Measurements from ENCODE around the gene RIMBP2. TPM values are rescaled to one million over a fixed set of nuclear protein-coding genes. Genes with fewer than 3 reads are reported as not detected.

Gene RIMBP2
- total RNA-seq, 2 donors from 2014 or later: 0.14 TPM; not detected in 1

DNA sequence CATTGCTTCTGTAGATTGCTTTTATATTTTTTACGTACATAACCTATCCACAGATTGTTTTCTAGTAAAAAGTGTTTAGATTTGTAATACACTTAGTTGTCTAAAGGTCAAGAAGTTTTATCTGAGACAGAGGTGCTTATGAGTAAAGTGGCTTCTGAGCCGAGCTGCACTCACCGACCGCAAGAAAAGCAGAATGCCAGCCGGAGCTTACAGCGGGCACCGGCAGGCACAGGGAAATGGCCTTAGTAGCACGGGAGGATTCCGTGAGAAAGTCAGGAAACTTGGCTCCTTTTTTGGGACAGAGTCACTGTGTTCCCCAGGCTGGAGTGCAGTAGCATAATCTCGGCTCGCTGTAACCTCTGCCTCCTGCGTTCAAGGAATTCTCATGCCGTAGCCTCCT, 348.6 kb downstream of the RIMBP2 start:
- DNase-seq (no peak), ATAC-seq (replicated peaks in 1 of 2) (no peak)
- Mint-ChIP-seq H3K27ac (no peak overlapping the region), H3K4me3 (no peak overlapping the region), H3K27me3 (ENCODE audit: low read depth) (peaks cover 7% of the 10 kb centered on the region), H3K9me3 (no peaks in the 10 kb centered on the region), H3K36me3 (ENCODE audit: insufficient read depth in 2 of 2) (no peaks in the 10 kb centered on the region), H3K4me1 (ENCODE audit: low read depth) (no peaks in the 10 kb centered on the region)

DNA sequence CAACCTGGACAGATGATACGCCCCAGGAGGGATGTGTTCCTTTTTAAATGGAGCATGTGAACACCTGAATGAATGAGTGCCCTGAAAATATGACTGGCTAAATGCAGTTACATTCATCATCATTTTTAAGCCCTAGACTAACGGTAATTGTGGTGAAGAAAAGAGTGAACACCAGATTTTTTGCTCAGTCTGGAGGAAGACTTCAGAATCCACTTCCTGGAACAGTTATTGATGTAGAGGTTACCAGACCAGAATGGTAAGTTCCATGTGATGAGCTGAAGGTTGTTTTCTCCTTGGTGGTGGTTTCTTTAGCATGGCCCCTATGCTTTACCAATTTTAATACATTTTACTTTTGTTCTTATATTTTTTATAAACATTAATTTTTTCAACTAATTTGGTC, 349.1 kb downstream of the RIMBP2 start:
- Mint-ChIP-seq H3K4me1 (ENCODE audit: low read depth) (no peaks in the 10 kb centered on the region), H3K9me3 (no peaks in the 10 kb centered on the region), H3K4me3 (no peak overlapping the region), H3K36me3 (ENCODE audit: insufficient read depth in 2 of 2) (no peaks in the 10 kb centered on the region), H3K27ac (no peak overlapping the region), H3K27me3 (ENCODE audit: low read depth) (peaks cover 7% of the 10 kb centered on the region)
- ATAC-seq (replicated peaks in 1 of 2) (no peak), DNase-seq (no peak)

DNA sequence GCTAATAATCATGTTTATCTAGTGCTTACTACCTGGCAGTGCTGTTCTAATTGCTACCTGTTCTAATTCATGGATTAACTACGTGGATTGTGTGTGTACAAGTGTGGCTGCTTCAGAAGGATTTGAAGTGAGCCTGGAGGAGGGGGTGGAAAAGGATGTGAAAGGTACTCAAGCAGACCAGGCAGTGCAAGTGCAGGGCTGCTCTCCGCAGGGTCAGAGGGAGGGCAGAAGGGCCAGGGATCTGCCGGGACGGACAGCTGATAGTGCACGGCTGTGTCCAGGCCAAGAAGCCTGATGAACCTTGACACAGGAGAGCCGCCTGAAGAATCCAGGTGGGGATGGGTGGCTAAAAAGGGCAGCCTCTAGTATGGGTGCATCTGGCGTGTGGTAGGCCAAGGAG, 349.9 kb downstream of the RIMBP2 start:
- Mint-ChIP-seq H3K36me3 (ENCODE audit: insufficient read depth in 2 of 2) (no peaks in the 10 kb centered on the region), H3K27ac (no peak overlapping the region), H3K9me3 (no peaks in the 10 kb centered on the region), H3K4me1 (ENCODE audit: low read depth) (no peaks in the 10 kb centered on the region), H3K4me3 (no peak overlapping the region), H3K27me3 (ENCODE audit: low read depth) (peaks cover 7% of the 10 kb centered on the region)
- ATAC-seq (replicated peaks in 1 of 2): no peak
- DNase-seq: no peak

DNA sequence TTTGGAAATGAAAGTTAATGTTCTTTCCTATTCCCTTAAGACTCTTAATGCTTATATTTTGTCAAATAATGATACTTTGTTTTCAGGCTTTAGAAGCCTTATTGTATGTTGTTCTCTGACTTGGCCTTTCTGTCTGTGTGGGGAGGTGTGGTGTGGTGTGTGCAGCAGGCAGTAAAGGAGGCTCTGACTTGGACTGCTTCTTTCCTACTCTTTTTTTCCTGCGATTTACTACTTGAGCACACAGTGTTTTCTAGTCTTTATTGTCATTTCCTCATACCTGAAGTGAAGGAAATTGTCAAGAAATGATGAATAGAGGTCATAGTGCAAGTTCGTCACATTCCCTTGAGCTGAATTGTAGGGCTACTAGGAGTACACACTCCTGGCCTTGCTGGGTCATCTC, 351.5 kb downstream of the RIMBP2 start:
- H3K36me3 Mint-ChIP-seq (ENCODE audit: insufficient read depth in 2 of 2): no peaks in the 10 kb centered on the region

DNA sequence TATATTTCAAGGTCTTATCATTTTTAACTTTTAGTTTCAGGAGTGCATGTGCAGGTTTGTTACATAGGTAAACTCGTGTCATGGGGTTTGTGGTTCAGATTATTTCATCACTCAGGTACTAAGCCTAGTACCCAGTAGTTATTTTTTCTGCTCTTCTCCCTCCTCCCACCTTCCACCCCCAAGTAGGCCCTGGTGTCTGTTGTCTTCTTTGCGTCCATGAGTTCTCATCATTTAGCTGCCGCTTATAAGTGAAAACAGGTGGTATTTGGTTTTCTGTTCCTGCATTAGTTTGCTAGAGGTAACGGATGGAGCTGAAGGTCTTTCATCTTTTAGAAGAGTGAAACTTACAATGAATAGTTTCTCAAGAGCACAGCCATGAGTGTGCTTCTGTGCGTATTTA, 354.0 kb downstream of the RIMBP2 start:
- Mint-ChIP-seq H3K27me3 (ENCODE audit: low read depth) (peaks cover 19% of the 10 kb centered on the region), H3K4me1 (ENCODE audit: low read depth) (no peaks in the 10 kb centered on the region), H3K27ac (no peak overlapping the region), H3K4me3 (no peak overlapping the region), H3K9me3 (no peaks in the 10 kb centered on the region), H3K36me3 (ENCODE audit: insufficient read depth in 2 of 2) (no peaks in the 10 kb centered on the region)
- DNase-seq (no peak), ATAC-seq (replicated peaks in 1 of 2) (no peak)

More for the DNA sequence above, 351.5 kb downstream of the RIMBP2 start:
- H3K4me1 Mint-ChIP-seq (ENCODE audit: low read depth): no peaks in the 10 kb centered on the region
- DNase-seq: no peak
- H3K9me3 Mint-ChIP-seq: no peaks in the 10 kb centered on the region
- ATAC-seq (replicated peaks in 1 of 2): no peak
- peaks cover 7% of the 10 kb centered on the region for H3K27me3 Mint-ChIP-seq (ENCODE audit: low read depth)
- no peak overlapping the region for H3K4me3 Mint-ChIP-seq
- no peak overlapping the region for H3K27ac Mint-ChIP-seq

DNA sequence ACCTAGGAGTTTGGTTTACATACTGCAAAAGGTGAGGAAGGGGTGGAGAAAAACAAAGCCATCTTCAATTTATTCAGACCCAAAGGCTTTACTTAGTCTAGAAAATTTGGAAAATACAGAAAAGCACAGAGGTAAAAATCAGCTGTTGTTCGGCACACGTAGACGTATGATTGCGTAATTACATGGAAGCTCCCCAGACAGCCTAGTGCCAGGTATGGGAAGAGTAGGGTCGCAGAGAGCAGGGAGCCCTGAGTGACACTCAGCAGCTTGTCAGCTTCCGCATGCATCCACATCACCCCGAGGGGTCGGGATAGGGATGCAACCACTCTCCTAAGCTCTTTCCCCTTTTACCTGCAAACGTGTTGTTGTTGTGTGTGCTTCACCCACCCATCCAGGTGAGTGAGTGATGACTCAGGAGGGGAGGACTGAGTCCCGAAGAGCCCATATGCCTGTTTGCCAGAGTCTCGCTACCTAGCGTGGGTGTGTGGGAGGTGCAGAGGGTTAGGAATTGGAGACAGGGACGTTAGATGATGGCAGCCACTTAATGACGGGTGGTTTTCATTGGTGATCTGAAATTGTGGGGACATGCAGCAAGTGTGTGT, 358.3 kb downstream of the RIMBP2 start:
- no peaks in the 10 kb centered on the region for H3K4me1 Mint-ChIP-seq (ENCODE audit: low read depth)
- peaks cover 12% of the 10 kb centered on the region for H3K27me3 Mint-ChIP-seq (ENCODE audit: low read depth)
- DNase-seq: no peak
- peaks cover 3 to 4% of the 10 kb centered on the region in 2 donors for H3K9me3 Mint-ChIP-seq
- ATAC-seq (replicated peaks in 1 of 2): no peak
- no peak overlapping the region for H3K4me3 Mint-ChIP-seq
- no peaks in the 10 kb centered on the region for H3K36me3 Mint-ChIP-seq (ENCODE audit: insufficient read depth in 2 of 2)
- H3K27ac Mint-ChIP-seq: no peak overlapping the region

DNA sequence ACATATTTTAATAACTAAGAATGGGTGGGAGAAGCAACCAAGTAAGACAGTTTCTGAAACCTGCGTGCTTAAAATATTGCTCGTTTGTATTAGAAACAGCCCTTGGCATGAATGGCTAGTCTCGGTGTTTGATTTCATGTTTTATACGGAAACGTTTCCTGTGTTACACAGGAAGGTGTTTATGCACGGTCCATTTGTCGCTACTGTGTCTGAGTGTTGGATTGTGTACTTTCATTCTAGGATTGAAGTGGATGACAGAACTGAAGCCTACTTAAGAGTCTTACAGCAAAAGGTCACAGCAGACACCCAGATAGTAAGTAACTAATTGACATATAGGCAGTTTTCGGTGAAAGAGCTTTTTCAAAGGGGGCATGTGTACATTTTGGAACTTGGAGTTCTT, 358.9 kb downstream of the RIMBP2 start:
- ATAC-seq (replicated peaks in 1 of 2) (no peak), DNase-seq (no peak)
- no peaks in the 10 kb centered on the region for H3K4me1 Mint-ChIP-seq (ENCODE audit: low read depth)
- no peaks in the 10 kb centered on the region for H3K36me3 Mint-ChIP-seq (ENCODE audit: insufficient read depth in 2 of 2)
- no peak overlapping the region for H3K27ac Mint-ChIP-seq
- peaks cover 3 to 4% of the 10 kb centered on the region in 2 donors for H3K9me3 Mint-ChIP-seq
- no peak overlapping the region for H3K4me3 Mint-ChIP-seq
- H3K27me3 Mint-ChIP-seq (ENCODE audit: low read depth): peaks cover 12% of the 10 kb centered on the region

DNA sequence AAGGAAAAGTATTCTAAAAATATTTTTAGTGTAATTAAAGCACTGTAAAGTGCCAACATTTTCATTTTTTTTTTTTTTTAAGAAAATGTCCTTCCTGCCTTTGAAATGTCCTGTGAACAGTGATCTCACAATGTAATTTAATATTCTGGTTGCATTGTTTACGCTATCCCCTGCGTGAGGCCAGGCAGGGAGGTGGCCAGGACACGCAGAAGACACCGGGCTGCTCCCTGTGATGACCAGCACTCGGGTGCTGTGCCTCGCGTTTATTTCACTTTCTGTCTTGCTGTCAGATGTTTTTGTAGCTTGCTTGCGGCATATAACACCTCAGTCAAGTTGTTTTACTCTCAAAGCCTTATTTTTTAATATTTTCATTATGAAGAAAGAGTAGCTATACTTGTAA, 359.9 kb downstream of the RIMBP2 start:
- no peak for ATAC-seq (replicated peaks in 1 of 2)
- Mint-ChIP-seq H3K4me3 (no peak overlapping the region), H3K27ac (no peak overlapping the region), H3K9me3 (peaks cover 4 to 5% of the 10 kb centered on the region in 2 donors), H3K27me3 (ENCODE audit: low read depth) (peaks cover 12% of the 10 kb centered on the region), H3K36me3 (ENCODE audit: insufficient read depth in 2 of 2) (no peaks in the 10 kb centered on the region), H3K4me1 (ENCODE audit: low read depth) (no peaks in the 10 kb centered on the region)
- DNase-seq: no peak

DNA sequence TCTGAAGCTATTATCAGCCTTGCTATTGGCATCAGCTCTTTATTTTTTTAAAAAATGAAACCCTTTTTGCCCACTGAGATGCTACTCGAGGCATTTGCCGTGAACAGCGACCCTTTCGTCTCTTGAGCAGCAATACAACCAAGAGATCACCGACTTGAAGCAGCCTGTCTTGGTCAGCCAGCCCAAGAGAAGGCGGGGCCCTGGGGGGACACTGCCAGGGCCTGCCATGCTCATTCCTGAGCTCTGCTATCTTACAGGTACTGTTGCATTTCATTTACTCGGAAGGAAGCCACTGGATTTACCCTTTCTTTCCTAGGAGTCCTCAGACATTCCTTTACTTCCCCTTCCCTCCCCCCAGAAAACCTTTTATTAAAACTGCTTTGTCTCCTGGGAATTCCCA, 361.7 kb downstream of the RIMBP2 start:
- Mint-ChIP-seq H3K36me3 (ENCODE audit: insufficient read depth in 2 of 2) (no peaks in the 10 kb centered on the region), H3K27ac (no peak overlapping the region)

DNA sequence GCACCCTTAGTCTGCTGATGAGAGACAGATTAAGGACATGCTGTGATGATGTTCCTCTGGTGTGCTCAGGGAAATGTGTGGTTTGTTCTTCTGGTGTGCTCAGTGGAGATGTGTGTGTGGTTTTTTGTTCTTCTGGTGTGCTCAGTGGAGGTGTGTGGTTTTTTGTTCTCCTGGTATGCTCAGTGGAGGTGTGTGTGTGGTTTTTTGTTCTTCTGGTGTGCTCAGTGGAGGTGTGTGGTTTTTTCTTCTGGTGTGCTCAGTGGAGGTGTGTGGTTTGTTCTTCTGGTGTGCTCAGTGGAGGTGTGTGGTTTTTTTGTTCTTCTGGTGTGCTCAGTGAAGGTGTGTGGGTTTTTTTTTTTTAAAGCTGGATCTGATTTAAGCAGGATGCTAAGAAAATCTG, 363.0 kb downstream of the RIMBP2 start:
- Mint-ChIP-seq H3K9me3 (peaks cover 4 to 5% of the 10 kb centered on the region in 2 donors), H3K4me1 (ENCODE audit: low read depth) (no peaks in the 10 kb centered on the region), H3K36me3 (ENCODE audit: insufficient read depth in 2 of 2) (no peaks in the 10 kb centered on the region), H3K27me3 (ENCODE audit: low read depth) (no peaks in the 10 kb centered on the region), H3K4me3 (no peak overlapping the region), H3K27ac (no peak overlapping the region)
- DNase-seq (no peak), ATAC-seq (replicated peaks in 1 of 2) (no peak)

More for the DNA sequence above, 361.7 kb downstream of the RIMBP2 start:
- ATAC-seq (replicated peaks in 1 of 2): no peak
- Mint-ChIP-seq H3K27me3 (ENCODE audit: low read depth) (peaks cover 10% of the 10 kb centered on the region), H3K4me3 (no peak overlapping the region), H3K4me1 (ENCODE audit: low read depth) (no peaks in the 10 kb centered on the region), H3K9me3 (peaks cover 4 to 5% of the 10 kb centered on the region in 2 donors)
- no peak for DNase-seq

DNA sequence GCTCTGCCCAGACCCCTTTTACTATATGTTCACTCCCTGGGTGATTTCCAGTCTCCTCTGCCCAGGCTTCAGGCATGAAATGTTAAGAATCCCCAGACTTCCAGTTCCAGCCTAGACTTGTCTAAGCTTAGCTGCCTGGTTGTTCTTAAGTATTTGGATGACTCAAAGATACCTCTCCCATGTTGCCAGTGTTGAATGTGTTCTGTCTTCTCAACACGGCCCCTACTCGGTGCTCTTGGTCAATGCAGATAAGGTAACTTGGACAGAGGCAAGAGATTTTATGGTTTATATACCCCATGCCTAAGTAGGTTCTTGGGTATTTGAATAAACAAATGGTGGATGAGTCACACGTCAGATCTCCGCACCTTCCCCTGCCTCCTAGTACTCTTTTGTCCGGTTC, 364.8 kb downstream of the RIMBP2 start:
- Mint-ChIP-seq H3K27ac (no peak overlapping the region), H3K9me3 (peaks cover 4 to 5% of the 10 kb centered on the region in 2 donors), H3K4me1 (ENCODE audit: low read depth) (no peaks in the 10 kb centered on the region), H3K27me3 (ENCODE audit: low read depth) (no peaks in the 10 kb centered on the region), H3K4me3 (no peak overlapping the region), H3K36me3 (ENCODE audit: insufficient read depth in 2 of 2) (no peaks in the 10 kb centered on the region)
- no peak for ATAC-seq (replicated peaks in 1 of 2)
- no peak for DNase-seq

DNA sequence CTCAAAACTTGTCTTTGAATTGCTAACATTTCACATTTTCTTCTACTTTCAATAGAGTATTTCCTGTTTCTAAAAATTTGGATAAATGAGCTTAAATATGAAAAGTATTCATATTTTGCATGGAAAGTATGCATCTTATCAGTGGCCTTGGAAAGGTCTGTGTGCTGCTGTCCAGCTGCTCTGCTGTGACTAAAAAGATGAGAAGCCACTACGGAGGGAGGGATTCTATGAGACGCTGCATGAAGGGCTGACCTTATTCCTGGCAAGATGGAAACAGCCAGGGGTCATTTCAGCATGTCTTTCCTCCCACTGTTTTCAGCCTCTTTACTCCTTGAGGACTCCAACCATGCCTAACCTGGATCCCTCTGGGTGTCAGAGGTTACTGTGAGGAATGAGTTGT, 365.4 kb downstream of the RIMBP2 start:
- Mint-ChIP-seq H3K9me3 (peaks cover 4 to 5% of the 10 kb centered on the region in 2 donors), H3K4me1 (ENCODE audit: low read depth) (no peaks in the 10 kb centered on the region), H3K4me3 (no peak overlapping the region), H3K36me3 (ENCODE audit: insufficient read depth in 2 of 2) (no peaks in the 10 kb centered on the region), H3K27ac (no peak overlapping the region), H3K27me3 (ENCODE audit: low read depth) (no peaks in the 10 kb centered on the region)
- ATAC-seq (replicated peaks in 1 of 2) (no peak), DNase-seq (no peak)

DNA sequence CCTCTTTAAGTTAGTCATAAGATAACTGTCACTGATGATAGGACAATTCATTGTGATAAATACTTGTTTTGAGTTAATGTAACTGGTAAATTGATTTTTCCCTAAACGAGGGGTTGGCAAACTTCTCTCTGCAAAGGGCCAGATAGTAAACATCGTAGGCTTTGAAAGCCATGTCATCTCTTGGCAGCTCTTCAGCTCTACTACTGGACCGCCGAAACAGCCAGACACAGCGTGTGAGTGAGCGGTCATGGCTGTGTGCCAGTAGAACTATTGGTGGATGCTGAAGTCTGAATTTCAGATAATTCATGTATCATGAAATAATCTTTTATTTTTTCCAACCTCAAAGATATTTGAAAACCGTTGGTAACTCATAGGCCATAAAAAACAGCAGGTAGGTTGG, 368.5 kb downstream of the RIMBP2 start:
- H3K36me3 Mint-ChIP-seq (ENCODE audit: insufficient read depth in 2 of 2): no peaks in the 10 kb centered on the region
- no peaks in the 10 kb centered on the region for H3K27me3 Mint-ChIP-seq (ENCODE audit: low read depth)
- no peak overlapping the region for H3K4me3 Mint-ChIP-seq
- H3K4me1 Mint-ChIP-seq (ENCODE audit: low read depth): no peaks in the 10 kb centered on the region
- H3K9me3 Mint-ChIP-seq: peaks cover 0 to 2% of the 10 kb centered on the region in 2 donors
- no peak overlapping the region for H3K27ac Mint-ChIP-seq
- no peak for DNase-seq
- ATAC-seq (replicated peaks in 1 of 2): no peak

Measured in activated T-cell treated with anti-CD3 and anti-CD28 coated beads, Interleukin-2, amount 50 U/mL, for 72 hours (primary cell).